GM19438 (cell line): Measurements from ENCODE around the gene TNFRSF19.

ENCODE experiments used
- ATAC-seq: cut with Tn5 transposase; IDR thresholded peaks from one replicate; pipeline ENCODE4 v1.9.1; 2021; ENCODE audit warnings: low read depth; ENCODE audit not compliant: unreplicated experiment

TNFRSF19 gene

DNA sequence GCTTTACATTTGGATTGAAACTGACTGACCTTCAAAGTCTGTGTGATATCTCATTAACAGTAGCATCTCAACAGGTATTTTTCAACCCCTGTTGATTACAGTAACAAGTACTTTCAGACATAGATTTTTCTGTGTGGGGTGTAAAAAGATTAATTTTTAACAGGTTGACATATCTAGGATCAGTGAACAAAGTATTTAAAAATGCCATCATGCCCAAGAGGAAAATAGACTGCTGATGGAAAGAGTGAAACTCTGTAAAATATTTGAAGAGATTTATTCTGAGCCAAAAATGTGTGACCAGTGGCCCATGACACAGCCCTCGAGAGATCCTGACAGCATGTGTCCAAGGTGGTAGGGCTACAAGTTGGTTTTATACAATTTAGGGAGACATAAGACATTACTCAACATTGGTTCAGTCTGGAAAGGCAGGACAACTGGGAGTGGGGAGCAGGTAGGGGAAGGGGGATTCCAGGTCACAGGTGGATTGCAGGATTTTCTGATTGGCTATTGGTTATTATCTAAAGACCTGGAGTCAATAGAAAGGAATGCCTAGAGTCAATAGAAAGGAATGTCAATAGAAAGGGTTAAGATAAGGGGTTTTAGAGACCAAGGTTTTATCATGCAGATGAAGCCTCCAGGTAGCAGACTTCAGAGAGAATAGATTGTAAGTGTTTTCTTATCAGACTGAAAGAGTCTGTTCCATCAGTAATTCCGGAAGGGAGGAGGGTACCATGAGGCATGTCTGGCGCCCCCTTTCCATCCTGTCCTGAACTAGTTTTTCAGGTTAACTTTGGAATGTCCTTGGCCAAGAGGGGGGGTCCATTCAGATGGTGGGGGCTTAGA is 29.1 kb downstream of the TNFRSF19 start:
- no peak for ATAC-seq

DNA sequence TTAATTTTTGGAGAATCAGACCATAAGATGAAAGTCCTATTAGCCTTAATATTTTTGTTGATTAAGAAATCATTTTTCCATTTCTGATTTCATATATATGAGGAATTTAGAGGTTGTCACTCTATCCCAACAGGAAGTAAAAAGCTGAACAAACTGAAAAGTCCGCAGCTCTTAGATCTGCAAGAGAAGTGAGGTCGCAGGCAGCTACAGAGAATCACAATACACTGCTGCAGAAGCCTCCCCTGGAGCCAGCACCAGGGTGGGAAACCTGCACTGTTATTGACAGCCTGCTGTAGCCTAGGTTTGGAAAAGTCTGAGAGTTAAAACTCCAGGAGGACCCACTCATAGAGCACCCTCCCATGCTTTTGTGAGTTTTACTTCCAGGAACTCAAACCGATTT is 29.9 kb downstream of the TNFRSF19 start:
- no peak for ATAC-seq

DNA sequence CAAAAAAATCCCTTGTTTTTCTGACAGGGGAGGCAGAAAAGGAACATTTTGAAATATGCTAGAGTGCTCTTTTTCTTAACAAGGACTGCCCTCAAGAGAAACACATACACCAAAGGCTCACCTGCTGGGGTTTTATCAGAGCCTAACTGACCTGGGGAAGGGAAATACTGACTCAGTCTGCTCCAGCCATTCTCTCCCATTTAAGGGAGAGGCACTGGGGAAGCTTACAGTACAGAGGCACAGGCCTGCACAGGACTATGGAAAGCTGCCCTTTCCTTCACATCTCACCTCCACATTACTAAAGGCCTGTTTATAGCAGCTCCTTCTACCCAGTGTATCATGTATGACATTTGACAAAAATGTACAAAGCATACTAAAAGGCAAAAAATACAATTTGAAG is 30.3 kb downstream of the TNFRSF19 start:
- no peak for ATAC-seq

DNA sequence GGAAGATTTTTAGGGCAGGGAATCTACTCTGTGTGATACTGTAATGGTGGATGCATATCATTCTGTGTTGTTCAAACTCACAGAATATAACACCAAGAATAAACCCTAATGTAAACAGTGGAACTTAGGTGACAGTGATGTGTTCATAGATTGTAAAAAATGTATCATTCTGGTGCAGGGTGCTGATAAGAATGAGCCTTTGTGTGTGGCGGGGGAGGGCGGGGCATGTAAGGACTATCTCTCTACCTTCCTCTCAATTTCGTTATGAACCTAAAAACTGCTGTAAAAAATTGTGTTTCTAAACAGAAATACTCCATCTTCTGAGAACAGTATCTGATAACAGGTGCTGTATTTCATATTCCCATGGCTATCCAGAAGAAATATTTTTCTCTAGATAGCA is 35.6 kb downstream of the TNFRSF19 start:
- ATAC-seq = no peak

DNA sequence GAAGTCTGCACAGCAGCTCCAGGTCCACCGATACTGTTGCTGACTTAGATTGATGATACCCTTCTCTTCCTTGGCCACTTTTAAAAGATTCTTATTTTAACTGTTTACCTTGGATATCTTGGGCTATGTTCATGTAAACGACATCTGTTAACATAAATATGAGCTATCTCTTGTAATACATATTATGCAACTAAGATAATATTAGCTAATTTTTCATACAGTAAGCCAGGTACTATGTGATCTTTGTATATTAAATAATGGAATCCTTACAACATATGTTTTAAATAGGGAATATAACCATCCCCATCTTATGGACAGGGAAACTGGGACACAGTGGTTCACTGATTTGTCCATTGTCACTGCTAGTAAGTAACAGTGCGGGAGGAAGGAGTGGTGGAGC is 37.9 kb downstream of the TNFRSF19 start:
- ATAC-seq = no peak

DNA sequence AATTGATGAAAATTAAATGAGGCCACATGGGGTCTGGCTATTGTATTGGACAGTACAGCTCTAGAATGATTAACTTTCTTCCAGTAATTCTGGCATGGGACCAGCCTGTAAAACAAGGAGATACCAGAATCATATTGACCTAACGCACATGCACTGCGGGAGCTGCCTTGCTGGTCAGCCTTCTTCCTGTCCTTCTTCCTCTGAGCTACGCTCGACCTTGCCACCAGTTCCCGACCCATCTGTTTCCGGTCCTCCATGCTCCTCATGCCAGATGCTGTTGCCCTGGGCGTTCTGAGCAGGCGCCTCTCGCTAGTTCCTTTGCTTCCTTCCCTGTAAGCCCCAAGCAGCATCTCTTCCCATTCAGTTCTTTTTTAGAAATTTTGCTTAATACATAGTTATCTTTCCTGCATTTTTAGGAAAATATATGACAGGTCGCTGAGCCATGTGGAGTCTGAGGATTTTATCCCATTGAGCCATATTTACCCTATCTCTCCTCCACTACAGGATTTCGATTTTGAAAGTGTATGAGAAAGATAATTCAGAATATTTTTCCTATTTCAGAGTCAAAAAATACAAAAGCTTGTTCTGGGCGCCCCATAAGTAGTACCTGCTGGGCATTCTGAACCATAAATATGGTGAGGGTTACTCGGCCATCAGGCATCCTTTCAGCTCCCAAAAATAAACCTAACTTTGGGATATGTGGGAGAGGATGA is 38.6 kb downstream of the TNFRSF19 start:
- ATAC-seq = no peak

DNA sequence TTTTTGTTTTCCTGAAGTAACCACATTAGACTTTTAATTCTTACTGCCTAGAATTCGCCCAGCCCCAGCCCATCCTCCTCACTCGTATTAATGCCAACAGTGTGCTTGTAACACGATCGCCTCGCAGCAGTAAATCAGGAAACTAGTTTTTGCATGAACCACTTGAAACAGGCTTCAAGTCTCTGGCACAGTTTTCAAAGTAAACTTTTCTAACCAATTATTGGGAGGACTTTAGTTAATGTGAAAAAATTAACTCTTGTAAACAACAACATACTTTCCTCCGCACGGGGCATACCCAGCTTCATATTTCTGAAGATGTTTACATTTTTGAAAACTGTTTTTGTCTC is 39.2 kb downstream of the TNFRSF19 start:
- no peak for ATAC-seq

DNA sequence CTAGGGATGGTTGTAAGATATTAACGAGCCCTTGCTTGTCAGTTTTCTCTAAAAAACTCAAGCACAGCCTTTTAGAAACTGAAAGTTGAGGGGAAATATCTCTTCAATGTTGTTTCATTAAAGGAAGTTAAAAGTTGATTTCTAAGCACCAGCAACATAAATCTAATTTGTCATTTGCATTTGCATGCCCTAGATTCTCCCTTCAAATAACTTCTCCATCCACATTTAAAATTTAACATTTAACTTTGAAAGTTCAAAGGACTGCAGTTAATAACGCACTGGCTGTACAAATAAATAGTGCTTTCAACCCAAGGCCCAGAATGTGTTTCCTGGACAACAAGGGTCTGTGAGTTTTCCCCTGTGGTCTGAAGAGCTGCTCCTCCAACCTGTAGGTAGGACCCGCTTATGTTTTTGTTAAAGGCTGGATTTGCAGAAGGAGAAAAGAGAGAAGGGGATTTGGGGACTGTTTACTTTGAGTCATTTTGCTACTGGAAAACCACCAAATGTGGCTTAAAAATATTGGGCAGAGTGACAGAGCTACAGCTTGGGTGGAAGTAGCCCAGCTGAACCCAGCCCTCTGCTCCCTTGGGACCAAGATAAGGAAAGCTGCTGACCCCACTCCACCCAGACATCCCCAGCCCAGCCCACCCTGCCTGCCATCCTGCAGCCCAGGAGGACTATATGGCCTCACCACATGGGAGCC is 39.8 kb downstream of the TNFRSF19 start:
- ATAC-seq = no peak

DNA sequence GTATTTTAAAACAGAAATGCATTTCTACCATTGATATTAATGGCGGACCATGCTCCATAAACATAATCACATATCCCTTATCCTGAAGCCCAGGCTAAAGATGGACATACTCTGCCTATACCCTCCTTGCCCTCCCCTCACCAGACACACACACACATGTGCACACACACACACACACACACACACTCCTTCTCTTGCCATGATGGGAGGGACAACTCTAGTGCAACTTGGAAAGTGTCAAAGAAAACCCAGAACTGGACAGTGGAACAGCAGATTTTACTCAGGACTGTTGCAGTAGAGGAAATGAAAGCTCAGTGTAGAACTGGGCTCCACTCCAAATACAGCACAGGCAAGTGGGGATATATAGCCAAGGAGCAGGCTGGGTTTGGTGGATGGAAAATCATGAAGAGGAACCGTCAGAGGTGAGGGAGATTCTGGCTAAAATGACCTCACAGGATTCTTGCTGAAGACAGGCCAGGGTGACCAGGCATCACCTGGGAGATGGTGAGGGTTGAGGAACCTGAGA is 40.8 kb downstream of the TNFRSF19 start:
- no peak for ATAC-seq

DNA sequence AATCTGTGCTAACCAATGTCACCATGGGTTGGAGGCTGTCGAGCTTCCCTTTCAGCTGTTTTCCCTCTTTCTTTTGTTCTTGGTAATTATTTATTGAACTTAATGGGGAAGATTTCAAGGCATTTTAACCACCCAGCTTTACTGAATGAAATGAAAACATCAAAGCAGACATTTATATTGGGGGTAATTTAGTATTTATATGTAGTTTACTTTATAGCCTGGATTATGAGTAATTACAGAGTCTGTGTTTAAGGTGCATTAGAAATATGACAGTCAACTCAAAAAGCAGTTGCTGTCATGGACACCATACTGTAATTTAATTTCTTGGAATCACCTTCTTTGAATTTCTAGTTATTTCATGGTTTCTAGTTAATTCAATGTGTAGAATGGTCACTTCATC is 42.0 kb downstream of the TNFRSF19 start:
- ATAC-seq = no peak

DNA sequence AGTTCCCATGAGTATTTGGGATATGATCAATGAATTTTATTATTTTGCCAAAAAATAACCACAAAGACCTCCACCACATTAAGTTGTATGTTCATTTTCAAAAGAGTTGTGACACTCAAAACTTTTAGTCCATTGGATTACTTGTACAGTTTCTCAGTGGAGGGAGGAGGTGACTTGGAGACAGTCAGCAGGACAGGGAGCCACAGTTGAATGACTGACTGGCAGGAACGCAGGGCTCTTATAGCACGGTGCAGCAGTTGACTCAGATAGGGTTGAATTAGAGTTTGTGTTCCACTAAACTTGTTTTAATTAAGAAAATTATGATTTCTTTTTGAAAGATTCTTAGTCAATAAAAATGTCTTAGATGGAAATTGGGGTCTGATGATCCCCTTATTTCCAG is 42.5 kb downstream of the TNFRSF19 start:
- no peak for ATAC-seq

DNA sequence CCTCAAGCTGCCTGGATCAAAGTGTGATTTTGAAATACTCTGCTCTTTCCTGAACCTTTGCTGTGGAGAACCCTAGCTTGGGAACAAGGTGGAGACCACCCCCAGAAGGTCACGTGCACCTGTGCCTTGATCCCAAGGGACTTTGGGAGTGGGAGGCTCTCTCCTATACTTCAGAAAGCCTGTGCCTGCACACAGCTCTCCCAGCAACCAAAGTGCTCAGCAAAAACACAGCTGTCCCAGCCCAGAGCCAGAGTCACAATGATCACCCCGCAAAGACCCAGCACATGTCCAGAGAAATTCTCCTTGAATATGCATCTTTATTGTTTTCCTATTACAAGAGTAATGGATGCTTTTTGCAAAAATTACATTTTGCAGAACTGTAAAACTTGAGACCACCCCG is 43.4 kb downstream of the TNFRSF19 start:
- no peak for ATAC-seq

DNA sequence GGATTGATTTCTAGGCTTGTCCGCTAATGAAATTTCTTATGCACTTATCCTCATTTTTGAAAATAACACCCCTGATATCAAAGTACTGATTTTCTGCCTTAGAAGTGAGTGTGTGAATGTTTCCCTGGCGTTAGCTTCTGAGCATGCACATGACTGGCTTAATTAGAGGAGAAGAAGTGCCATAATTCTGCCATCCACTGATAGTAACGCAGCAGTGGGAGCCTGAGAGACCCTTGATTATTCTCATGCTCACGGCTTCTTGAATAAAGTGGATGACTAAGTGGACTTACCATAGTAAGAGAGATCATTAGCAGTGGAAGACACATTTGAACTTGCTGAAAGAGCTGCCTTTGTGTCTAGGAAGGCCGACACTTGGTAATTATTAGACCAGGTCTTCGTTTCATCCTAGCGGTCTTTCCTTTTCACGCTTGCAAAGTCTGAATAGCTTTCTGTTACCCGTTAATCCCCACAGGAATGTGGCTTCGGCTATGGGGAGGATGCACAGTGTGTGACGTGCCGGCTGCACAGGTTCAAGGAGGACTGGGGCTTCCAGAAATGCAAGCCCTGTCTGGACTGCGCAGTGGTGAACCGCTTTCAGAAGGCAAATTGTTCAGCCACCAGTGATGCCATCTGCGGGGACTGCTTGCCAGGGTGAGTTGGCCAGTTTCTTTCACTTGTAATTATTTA is 45.3 kb downstream of the TNFRSF19 start:
- no peak for ATAC-seq

DNA sequence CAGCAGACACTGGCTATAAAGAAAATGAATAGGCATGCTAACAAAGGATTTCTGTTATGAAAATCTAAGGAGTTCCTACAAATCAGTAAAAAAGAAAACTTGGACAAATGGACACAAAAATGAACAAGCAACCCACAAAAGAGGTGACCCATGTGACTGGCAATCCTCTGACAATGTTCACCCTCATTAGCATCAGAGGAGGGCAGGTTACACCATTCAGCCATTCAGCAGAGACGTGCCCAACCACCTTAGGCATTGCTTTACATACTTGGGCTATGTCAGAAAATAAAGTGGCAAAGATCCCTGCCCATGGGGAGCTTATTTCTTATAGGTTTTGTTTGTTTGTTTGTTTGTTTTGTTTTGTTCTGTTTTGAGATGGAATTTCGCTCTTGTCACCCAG is 46.0 kb downstream of the TNFRSF19 start:
- no peak for ATAC-seq

DNA sequence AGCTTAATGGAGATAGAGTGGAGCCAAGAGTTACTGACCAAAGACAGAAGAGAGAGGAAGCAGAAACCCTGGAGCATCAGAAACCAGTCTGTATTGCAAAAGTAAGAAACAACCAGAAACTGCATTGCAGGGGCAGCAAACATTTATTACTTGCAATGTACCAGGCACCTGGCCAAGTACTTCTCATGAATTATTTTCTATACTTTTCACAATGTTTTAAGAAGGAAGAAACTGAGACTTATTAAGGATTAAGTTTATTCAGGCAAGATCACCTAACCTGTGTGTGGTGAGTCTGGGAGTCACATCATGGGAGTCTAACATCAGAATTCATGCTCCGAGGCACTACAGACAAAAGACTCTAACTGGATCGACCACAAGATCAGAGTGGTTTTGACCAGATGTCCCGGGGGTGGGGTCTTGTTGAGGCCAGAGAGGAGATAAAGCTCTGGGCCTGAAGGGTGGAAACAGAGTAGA is 47.4 kb downstream of the TNFRSF19 start:
- ATAC-seq = no peak

DNA sequence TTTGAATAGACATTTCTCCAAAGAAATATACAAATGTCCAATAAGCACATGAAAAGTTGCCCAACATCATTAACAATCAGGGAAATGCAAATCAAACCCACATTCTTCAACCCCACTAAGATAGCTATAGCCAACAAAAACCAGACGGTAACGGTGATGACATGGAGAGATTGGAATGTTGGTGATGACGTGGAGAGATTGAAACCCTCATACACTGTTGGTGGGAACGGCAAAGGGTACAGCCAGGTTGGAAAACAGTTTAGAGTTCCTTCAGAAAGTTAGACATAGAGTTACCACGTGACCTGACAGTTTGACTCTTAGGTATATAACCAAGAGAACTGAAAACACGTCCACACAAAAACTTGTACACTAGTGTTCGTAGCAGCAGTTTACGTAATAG is 48.1 kb downstream of the TNFRSF19 start:
- no peak for ATAC-seq

DNA sequence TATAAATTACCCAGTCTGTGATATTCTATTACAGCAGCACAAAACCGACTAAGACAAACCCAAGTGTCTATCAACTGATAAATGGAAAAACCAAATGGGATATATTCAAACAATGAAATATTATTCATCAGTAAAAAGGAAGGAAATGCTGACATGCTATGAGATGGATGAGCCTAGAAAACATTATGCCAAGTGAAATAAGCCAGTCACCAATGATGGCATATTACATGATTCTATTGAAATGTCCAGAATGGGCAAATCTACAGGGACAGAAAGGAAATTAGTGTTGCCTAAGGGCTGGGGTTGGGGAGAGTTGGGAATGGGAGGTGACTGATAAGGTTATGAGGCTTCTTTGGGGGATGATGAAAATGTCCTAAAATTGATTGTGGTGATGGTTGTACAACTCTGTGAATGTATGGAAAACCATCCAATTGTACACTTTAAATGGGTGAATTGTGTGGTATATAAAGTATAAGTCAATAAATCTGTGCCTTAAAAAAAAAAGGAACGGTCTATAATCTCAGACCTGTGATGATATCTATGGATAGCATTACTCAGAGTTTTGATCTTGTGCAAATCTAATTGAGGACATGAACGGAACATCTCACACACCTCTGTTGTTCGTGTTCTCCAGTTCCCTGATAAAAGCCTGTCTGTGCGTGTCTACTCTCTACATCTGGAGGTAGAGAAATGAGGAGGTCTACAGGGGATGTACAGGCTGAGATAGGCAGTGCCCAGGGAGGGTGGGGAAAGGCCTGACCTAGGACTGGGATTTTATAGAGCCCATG is 49.0 kb downstream of the TNFRSF19 start:
- no peak for ATAC-seq

DNA sequence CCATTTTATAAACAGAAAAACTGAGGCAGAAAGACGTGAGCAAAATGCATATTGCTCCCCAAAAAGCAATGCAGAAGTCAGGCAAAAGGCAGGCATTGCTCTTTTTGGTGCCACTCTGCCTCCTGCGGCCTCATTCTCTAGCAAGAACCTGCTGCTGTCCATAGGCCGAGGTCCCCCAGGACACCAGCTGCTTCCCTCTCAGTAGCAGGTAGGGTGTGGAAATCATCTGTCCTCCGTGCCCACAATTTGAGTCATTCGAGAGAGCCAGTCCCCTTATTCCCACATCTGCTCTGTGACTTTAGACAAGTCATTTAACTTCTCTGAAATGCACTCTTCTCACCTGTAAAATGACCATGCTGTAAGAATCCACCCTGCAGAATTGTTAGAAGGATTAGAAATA is 50.0 kb downstream of the TNFRSF19 start:
- no peak for ATAC-seq

DNA sequence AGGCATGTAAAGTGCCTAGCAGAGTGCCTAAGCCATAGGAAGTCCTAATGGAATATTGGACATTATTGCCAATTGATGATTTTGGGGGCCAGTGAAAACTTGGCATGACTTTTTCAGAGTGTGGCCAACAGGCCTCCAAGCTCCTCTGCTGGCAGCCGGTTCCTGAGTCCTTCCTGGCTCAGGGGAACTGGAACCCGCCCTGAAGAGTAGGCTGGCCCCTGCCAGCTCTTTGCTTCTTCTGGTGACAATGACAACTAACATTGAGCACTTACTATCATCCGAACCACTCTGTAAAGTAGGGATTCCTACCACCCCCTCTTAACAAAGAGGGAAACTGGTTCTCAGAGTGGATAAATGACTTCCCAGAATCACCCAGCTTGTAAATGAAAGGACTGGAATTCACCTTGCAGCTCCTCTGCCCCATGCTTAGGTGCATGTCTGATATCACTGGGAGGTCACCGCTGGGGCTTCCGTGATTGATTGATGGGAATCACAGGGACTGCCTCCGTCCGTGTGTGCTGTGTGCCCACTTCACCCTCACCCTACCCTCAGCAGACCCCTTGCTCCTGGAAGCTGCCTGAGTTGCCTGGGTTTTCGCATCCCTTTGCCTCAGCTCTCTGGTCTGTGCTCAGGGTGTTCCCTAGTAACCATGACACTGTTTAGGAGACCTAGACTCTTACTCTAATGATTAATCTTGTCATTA is 50.6 kb downstream of the TNFRSF19 start:
- no peak for ATAC-seq
